Measurements from ENCODE around the gene EME1. TPM values are rescaled to one million over a fixed set of nuclear protein-coding genes. Genes with fewer than 3 reads are reported as not detected.

EME1 gene
- total and polyA plus RNA-seq, 2 of the 8 experiments (the other 6 are each of a cell fraction or from before 2014, with no cell fraction given): 13.9 to 16.3 TPM

DNA sequence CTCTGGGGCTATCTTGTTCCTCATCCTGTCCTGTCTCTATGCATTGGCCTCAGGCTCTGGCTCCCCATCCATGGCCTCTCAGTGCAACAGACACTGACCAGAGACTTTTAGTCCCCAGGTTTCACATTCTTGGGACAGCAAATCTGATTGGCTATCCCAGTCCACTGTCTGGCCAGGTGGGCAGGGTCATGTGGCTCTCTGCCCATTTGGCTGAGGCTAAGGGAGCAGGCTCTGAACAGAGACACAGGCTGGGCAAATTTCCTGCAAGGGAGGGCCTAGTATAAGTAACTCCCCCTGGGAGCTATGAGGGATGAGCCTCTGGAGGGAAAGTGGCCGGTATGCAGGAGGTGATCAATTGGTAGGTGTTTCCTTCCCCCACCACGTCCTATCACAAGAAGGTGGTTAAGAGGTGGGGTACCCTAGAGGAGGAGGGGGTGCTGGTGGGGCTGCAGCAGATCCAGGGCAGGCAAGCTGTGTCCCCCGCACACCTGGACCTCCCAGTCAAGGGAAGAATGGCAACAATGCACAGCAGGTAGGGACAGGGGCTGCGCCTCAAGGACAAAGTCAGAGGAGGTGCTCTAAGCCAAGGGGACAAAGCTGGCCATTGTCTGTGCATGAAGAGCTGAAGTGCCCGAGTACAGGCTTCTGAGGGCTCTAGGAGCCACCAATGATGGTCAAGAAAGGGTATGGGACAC lies 13.9 kb upstream of the EME1 start:
- H3K4ac ChIP-seq (replicated peaks; ENCODE audit: insufficient read length, low read depth, low read length): no peak overlapping the region
- no peak overlapping the region for H3K4me2 ChIP-seq (ENCODE audit: insufficient read depth in 1 of 2, low read depth in 2 of 2, low read length in 2 of 2)
- H2BK120ac ChIP-seq (replicated peaks; ENCODE audit: low read depth, low read length): no peak overlapping the region
- no peak overlapping the region for H3K14ac ChIP-seq (ENCODE audit: insufficient read length)
- H3K23me2 ChIP-seq (ENCODE audit: low read depth, low read length): no peaks in the 10 kb centered on the region
- no peak overlapping the region for H3K27ac ChIP-seq (ENCODE audit: low read depth, low read length)
- H3K9me3 ChIP-seq (ENCODE audit: insufficient read depth in 2 of 2, low read depth in 1 of 2, low read length in 1 of 2): no peaks in the 10 kb centered on the region
- no peak overlapping the region for H2AK5ac ChIP-seq (ENCODE audit: low read depth, low read length)
- no peak for FAIRE-seq
- no peak overlapping the region for H3K18ac ChIP-seq (ENCODE audit: extremely low read depth, low read length)
- H4K5ac ChIP-seq (ENCODE audit: insufficient read length, low read depth, low read length): no peak overlapping the region
- no peak for DNase-seq (ENCODE audit: low read depth in 1 of 2, low spot score in 2 of 2)
- no peaks in the 10 kb centered on the region for H3K79me1 ChIP-seq (ENCODE audit: low read depth, low read length)
- ChIA-PET POLR2A (ENCODE audit: partially characterized antibody) (interaction anchor here (1.0 to 20.2 kb wide), 4 partner anchors 9 to 159 kb away, joined by 3 to 313 read pairs (median 69); partner anchors contain the start of genes EME1, LRRC59, MRPL27 and XYLT2), CTCF (ENCODE audit: partially characterized antibody) (interaction anchor here (0.5 to 1.6 kb wide), 9 partner anchors 12 to 900 kb away, joined by 3 to 6 read pairs (median 3); partner anchors contain the start of gene LRRC59)
- H2BK15ac ChIP-seq (ENCODE audit: low read length): no peak overlapping the region
- peaks cover 0 to 17% (median 10%) of the 10 kb centered on the region in 4 experiments; a peak in 6 of 7 replicates for H3K4me1 ChIP-seq (replicated peaks in 1 of 4; ENCODE audit: control insufficient read depth in 3 of 4, insufficient read depth in 4 of 4, low read length in 3 of 4)
- H3K9ac ChIP-seq (replicated peaks in 1 of 4; ENCODE audit: extremely low read depth in 1 of 4, low read depth in 3 of 4, low read length in 3 of 4): no peak overlapping the region; a peak in 1 of 7 replicates
- H3K79me2 ChIP-seq (ENCODE audit: control insufficient read depth in 1 of 2, insufficient read depth in 2 of 2, low read length in 2 of 2): no peaks in the 10 kb centered on the region
- H3K27me3 ChIP-seq (replicated peaks in 1 of 4; ENCODE audit: control insufficient read depth in 3 of 4, extremely low read depth in 1 of 4, insufficient read depth in 3 of 4, low read length in 3 of 4): no peaks in the 10 kb centered on the region
- H2AFZ ChIP-seq (ENCODE audit: low read length): no peak overlapping the region
- H3K36me3 ChIP-seq (ENCODE audit: control insufficient read depth in 2 of 4, insufficient read depth in 4 of 4, low read length in 3 of 4): peaks cover 14 to 47% (median 30%) of the 10 kb centered on the region in 4 experiments
- H4K8ac ChIP-seq (ENCODE audit: extremely low read depth, insufficient read depth, low read length): no peak overlapping the region; the same call in 1 of the 2 replicates
- WGBS, 2 experiments (ENCODE audit: extremely low coverage in 1 of 2, insufficient coverage in 1 of 2, insufficient read length in 1 of 2, insufficient replicate concordance in 2 of 2, low coverage in 1 of 2, low lambda C conversion rate in 2 of 2, missing lambda C conversion rate in 1 of 2): 83% methylated on average over 5 of the region's 5 CpGs; no CpG with 5 or more reads in 1 of the 2 experiments
- no peak overlapping the region for H3K23ac ChIP-seq (ENCODE audit: insufficient read length)
- no peak overlapping the region for H4K91ac ChIP-seq (replicated peaks; ENCODE audit: insufficient read length, low read length)
- no peak overlapping the region for H2BK20ac ChIP-seq (ENCODE audit: low read length)
- H2BK12ac ChIP-seq (ENCODE audit: low read depth, low read length): no peak overlapping the region
- H3K56ac ChIP-seq (replicated peaks; ENCODE audit: insufficient read length, low read depth, low read length): no peak overlapping the region
- H4K20me1 ChIP-seq (replicated peaks in 1 of 2; ENCODE audit: control insufficient read depth in 1 of 2, insufficient read depth in 2 of 2, low read length in 2 of 2): peaks cover 6 to 18% of the 10 kb centered on the region in 2 experiments
- H3K4me3 ChIP-seq (ENCODE audit: extremely low read depth in 1 of 4, insufficient read depth in 2 of 4, low read depth in 3 of 4, low read length in 4 of 4): no peak overlapping the region
- no peak overlapping the region for H2BK5ac ChIP-seq (ENCODE audit: low read depth, low read length)
- TF ChIP-seq BACH1 (IDR thresholded peaks at IDR 0.05; ENCODE audit: low read length): no peak

Measured in H1 (cell line).